K562 (cell line): ENCODE measurements around the gene POTEE. TPM values are rescaled to one million over a fixed set of nuclear protein-coding genes. Genes with fewer than 3 reads are reported as not detected.

ENCODE experiments used
- ATF7 ChIP-seq: fragments of 450-650 bp; IDR thresholded peaks from 2 replicates; pipeline ENCODE4 v1.7.1; 2014; ENCODE audit warnings: mild to moderate bottlenecking, moderate library complexity
- CHCHD3 ChIP-seq: fragments of 250-450 bp; sonication (Bioruptor Pico); IDR thresholded peaks from 2 replicates; pipeline ENCODE4 v2.1.2; 2022; ENCODE audit warnings: mild to moderate bottlenecking
- CXXC5 ChIP-seq: fragments of 250-450 bp; sonication (Bioruptor Pico); IDR thresholded peaks from 2 replicates; pipeline ENCODE4 v1.8.0; 2022; ENCODE audit warnings: inconsistent platforms, mild to moderate bottlenecking, moderate library complexity
- EGR1 ChIP-seq: fragments of 450-650 bp; conservative IDR thresholded peaks from 2 replicates; pipeline ENCODE4 v1.6.1; 2017; ENCODE audit warnings: mild to moderate bottlenecking
- HDAC1 ChIP-seq, 2 experiments: fragments of 450-650 bp; IDR thresholded peaks; 2 replicates each; pipeline ENCODE4 v1.6.1; 2016 to 2017; ENCODE audit warnings: inconsistent platforms in 1 of 2, mild to moderate bottlenecking in 1 of 2, moderate library complexity in 1 of 2
- HDAC2 ChIP-seq: fragments of 450-650 bp; IDR thresholded peaks from 2 replicates; pipeline ENCODE4 v1.6.1; 2016; ENCODE audit warnings: mild to moderate bottlenecking
- KLF13 ChIP-seq: fragments of 450-650 bp; IDR thresholded peaks from 2 replicates; pipeline ENCODE4 v1.6.1; 2016; ENCODE audit warnings: missing genetic modification characterization, low read depth, mild to moderate bottlenecking, missing compliant biosample characterization, moderate library complexity, borderline replicate concordance
- L3MBTL2 ChIP-seq: fragments of 450-650 bp; IDR thresholded peaks from 2 replicates; pipeline ENCODE4 v1.6.1; 2016; ENCODE audit warnings: mild to moderate bottlenecking, moderate library complexity
- MAZ ChIP-seq, 2 experiments: fragments of 450-650 bp in 1 of 2; sonication (generic) in 1 of 2; formaldehyde crosslinking; IDR thresholded peaks in 1 of 2; conservative IDR thresholded peaks in 1 of 2; 2 replicates each; pipeline versions ENCODE4 v1.4.0 to v1.5.0; 2020; ENCODE audit warnings: mild to moderate bottlenecking in 1 of 2, missing genetic modification reagents in 1 of 2
- MXI1 ChIP-seq: IDR thresholded peaks from 2 replicates; pipeline ENCODE4 v1.6.1; 2011; ENCODE audit warnings: low read depth, mild to moderate bottlenecking, improper control_type of control experiment, low read length
- NCOR1 ChIP-seq: fragments of 450-650 bp; IDR thresholded peaks from 2 replicates; pipeline ENCODE4 v1.6.1; 2016; ENCODE audit warnings: mild to moderate bottlenecking, moderate library complexity
- NFIC ChIP-seq: fragments of 450-650 bp; IDR thresholded peaks from 2 replicates; pipeline ENCODE4 v1.6.1; 2017; ENCODE audit warnings: mild to moderate bottlenecking, inconsistent platforms
- POLR2B ChIP-seq: fragments of 450-650 bp; IDR thresholded peaks from 2 replicates; pipeline ENCODE4 v1.6.1; 2018; ENCODE audit warnings: low read depth; ENCODE audit not compliant: partially characterized antibody
- RBM25 ChIP-seq: fragments of 200-400 bp; formaldehyde crosslinking; IDR thresholded peaks from 2 replicates; pipeline ENCODE4 v1.6.1; 2018; ENCODE audit warnings: low read length, low read depth, moderate library complexity; ENCODE audit not compliant: severe bottlenecking
- SMARCA5 ChIP-seq: fragments of 450-650 bp; IDR thresholded peaks from 2 replicates; pipeline ENCODE4 v1.6.1; 2016
- SUPT5H ChIP-seq: fragments of 450-650 bp; IDR thresholded peaks from 2 replicates; pipeline ENCODE4 v1.6.1; 2016
- YY1 ChIP-seq, 3 experiments: IDR thresholded peaks; 2 replicates each; pipeline ENCODE4 v1.6.1; 2011; ENCODE audit warnings: low read length in 2 of 3, mild to moderate bottlenecking in 2 of 3, moderate library complexity in 2 of 3, borderline replicate concordance in 1 of 3, control low read depth in 1 of 3, low read depth in 1 of 3; ENCODE audit not compliant: insufficient read depth in 3 of 3, insufficient replicate concordance in 2 of 3, control insufficient read depth in 1 of 3, insufficient read length in 1 of 3; ENCODE audit errors: extremely low read depth in 1 of 3
- ZNF589 ChIP-seq: fragments of 200-800 bp; sonication (Bioruptor generic); IDR thresholded peaks from 2 replicates; pipeline ENCODE4 v1.6.1; 2016; ENCODE audit warnings: low read depth, missing genetic modification characterization, missing compliant biosample characterization
- polyA plus RNA-seq, 8 experiments: library from polyadenylated mRNA; depleted of rRNA in 4 of 8; stranded (reverse) in 5 of 8; unstranded in 3 of 8; fragments of >200 nt; fragmentation: Nextera tagmentation in 2 of 8; fragmentation: Illumina TruSeq in 1 of 8; extraction: Ambion mirVana in 2 of 8; extraction: Trizol in 1 of 8; gene quantifications; 2 replicates each; pipeline versions ENCODE4 v1.2.1 to v1.2.3, GENCODE V29; 2011 to 2014; ENCODE audit warnings: inconsistent platforms in 1 of 8, missing spikeins in 1 of 8
- total RNA-seq, 7 experiments: library from RNA; depleted of rRNA in 6 of 7; stranded (reverse); fragments of >200 nt in 6 of 7; fragmentation: Illumina TruSeq in 2 of 7; extraction: Trizol in 2 of 7; gene quantifications; 2 replicates each; pipeline versions ENCODE4 v1.2.1 to v1.2.3, GENCODE V29; 2011 to 2021; ENCODE audit warnings: low replicate concordance in 1 of 7
- TF ChIP-seq, protein P1 (sequence below): fragments of 450-650 bp; formaldehyde crosslinking; IDR thresholded peaks from 2 replicates; pipeline ENCODE4 v1.4.0; 2022; ENCODE audit warnings: mild to moderate bottlenecking, moderate library complexity
- TF ChIP-seq, protein P2 (sequence below): fragments of 450-650 bp; IDR thresholded peaks from 2 replicates; pipeline ENCODE4 v1.6.1; 2016; ENCODE audit warnings: antibody characterized with exemption
- TF ChIP-seq, protein P3 (sequence below): fragments of 200-800 bp; sonication (Bioruptor generic); IDR thresholded peaks from 2 replicates; pipeline ENCODE4 v1.6.1; 2017; ENCODE audit warnings: missing genetic modification characterization, missing compliant biosample characterization
- TF ChIP-seq, protein P4 (sequence below): fragments of 450-650 bp; formaldehyde crosslinking; IDR thresholded peaks from 2 replicates; pipeline ENCODE4 v1.4.0; 2022; ENCODE audit warnings: missing genetic modification characterization

The POTEE gene
- total and polyA plus RNA-seq, 9 of the 15 experiments (the other 6 are each of a cell fraction or from before 2014, with no cell fraction given), result 0.22 to 31.8 (median 16.9) TPM

DNA sequence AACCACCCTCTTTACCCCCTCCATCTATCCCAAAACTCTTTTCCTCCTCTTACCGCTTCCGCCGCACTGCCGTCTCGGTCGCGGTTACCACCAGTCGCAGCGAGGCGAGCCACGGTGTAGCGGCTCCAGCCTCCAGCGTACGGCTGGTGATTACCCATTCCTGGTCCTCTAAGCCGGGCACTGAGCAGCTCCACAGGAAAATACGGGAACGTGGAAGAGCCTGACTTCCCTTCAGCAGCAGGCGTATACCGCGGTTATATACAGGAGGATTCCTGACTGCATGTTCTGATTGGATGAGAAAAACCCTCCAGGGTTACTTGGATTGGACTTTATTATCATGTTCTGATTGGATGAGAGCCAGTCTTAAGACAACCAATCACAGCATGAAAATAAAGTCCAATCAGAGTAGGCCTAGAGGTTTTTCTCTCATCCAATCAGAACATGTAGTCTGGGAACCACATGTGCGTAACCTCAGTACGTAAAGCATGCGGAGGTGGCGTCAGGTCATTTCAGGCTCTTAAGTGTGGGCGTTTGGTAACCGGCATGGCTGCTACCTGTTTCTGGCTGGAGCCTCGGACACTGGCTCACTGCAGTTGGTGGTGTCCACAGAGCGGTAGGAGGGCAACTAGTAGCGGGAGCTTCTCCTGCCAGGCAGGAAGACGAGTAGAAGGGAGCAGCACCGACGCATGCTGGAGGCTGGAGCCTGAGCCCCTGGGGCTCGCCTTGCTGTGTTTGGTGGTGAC, at the start of gene POTEE (continued):
- TF ChIP-seq SMARCA5 (peak; percentile 24; the same call in 1 of the 2 replicates), POLR2B (peak; percentile 92), MXI1 (peak; percentile 69), MAZ (CRISPR knock-in tag; conservative IDR thresholded peaks at IDR 0.05 in 1 of 2, IDR thresholded peaks at IDR 0.05 in 1 of 2) (0 out of 4 replicates have a peak, but pooled peaks of 1 of the 2 experiments have one; percentile 35), ZNF589 (CRISPR knock-in tag) (0 out of 2 replicates have a peak, but pooled peaks have one; percentile 56), YY1 (IDR thresholded peaks at IDR 0.05; ENCODE audit: borderline replicate concordance in 1 of 3, control insufficient read depth in 1 of 3, extremely low read depth in 1 of 3, insufficient read depth in 3 of 3, insufficient read length in 1 of 3, insufficient replicate concordance in 2 of 3, low read depth in 1 of 3, low read length in 2 of 3) (peak in 2 of 3 experiments; percentile 52 to 84), HDAC2 (peak; percentile 81), L3MBTL2 (peak; percentile 34; the same call in 1 of the 2 replicates), CXXC5 (CRISPR knock-in tag) (peak; percentile 66), RBM25 (peak; percentile 50), SUPT5H (peak; percentile 95), CHCHD3 (CRISPR knock-in tag) (peak; percentile 68; the same call in 1 of the 2 replicates), NCOR1 (peak; percentile 34; the same call in 1 of the 2 replicates), NFIC (peak; percentile 29; the same call in 1 of the 2 replicates), ATF7 (peak; percentile 65; the same call in 1 of the 2 replicates), HDAC1 (IDR thresholded peaks at IDR 0.05) (peak in 1 of 2 experiments; percentile 94; a peak in 2 of 4 replicates), EGR1 (peak; percentile 95), KLF13 (tag) (peak; percentile 68; the same call in 1 of the 2 replicates)
- TF ChIP-seq, protein P1, sequence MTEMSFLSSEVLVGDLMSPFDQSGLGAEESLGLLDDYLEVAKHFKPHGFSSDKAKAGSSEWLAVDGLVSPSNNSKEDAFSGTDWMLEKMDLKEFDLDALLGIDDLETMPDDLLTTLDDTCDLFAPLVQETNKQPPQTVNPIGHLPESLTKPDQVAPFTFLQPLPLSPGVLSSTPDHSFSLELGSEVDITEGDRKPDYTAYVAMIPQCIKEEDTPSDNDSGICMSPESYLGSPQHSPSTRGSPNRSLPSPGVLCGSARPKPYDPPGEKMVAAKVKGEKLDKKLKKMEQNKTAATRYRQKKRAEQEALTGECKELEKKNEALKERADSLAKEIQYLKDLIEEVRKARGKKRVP, result 0 out of 2 replicates have a peak, but pooled peaks have one; percentile 22
- TF ChIP-seq, protein P2, sequence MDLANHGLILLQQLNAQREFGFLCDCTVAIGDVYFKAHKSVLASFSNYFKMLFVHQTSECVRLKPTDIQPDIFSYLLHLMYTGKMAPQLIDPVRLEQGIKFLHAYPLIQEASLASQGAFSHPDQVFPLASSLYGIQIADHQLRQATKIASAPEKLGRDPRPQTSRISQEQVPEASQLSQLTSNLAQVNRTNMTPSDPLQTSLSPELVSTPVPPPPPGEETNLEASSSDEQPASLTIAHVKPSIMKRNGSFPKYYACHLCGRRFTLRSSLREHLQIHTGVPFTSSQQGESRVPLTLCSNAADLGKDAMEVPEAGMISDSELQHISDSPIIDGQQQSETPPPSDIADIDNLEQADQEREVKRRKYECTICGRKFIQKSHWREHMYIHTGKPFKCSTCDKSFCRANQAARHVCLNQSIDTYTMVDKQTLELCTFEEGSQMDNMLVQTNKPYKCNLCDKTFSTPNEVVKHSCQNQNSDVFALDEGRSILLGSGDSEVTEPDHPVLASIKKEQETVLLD, result peak; percentile 28; the same call in 1 of the 2 replicates
- TF ChIP-seq, protein P3, sequence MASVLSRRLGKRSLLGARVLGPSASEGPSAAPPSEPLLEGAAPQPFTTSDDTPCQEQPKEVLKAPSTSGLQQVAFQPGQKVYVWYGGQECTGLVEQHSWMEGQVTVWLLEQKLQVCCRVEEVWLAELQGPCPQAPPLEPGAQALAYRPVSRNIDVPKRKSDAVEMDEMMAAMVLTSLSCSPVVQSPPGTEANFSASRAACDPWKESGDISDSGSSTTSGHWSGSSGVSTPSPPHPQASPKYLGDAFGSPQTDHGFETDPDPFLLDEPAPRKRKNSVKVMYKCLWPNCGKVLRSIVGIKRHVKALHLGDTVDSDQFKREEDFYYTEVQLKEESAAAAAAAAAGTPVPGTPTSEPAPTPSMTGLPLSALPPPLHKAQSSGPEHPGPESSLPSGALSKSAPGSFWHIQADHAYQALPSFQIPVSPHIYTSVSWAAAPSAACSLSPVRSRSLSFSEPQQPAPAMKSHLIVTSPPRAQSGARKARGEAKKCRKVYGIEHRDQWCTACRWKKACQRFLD (CRISPR knock-in tag), result 0 out of 2 replicates have a peak, but pooled peaks have one; percentile 57
- TF ChIP-seq, protein P4, sequence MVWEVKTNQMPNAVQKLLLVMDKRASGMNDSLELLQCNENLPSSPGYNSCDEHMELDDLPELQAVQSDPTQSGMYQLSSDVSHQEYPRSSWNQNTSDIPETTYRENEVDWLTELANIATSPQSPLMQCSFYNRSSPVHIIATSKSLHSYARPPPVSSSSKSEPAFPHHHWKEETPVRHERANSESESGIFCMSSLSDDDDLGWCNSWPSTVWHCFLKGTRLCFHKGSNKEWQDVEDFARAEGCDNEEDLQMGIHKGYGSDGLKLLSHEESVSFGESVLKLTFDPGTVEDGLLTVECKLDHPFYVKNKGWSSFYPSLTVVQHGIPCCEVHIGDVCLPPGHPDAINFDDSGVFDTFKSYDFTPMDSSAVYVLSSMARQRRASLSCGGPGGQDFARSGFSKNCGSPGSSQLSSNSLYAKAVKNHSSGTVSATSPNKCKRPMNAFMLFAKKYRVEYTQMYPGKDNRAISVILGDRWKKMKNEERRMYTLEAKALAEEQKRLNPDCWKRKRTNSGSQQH (CRISPR knock-in tag), result peak; percentile 56; the same call in 1 of the 2 replicates
